Ascending aorta (tissue), 2 donors: ENCODE data around the gene BRD9. TPM values are rescaled to one million over a fixed set of nuclear protein-coding genes. Genes with fewer than 3 reads are reported as not detected.

Experiments used
- DNase-seq, 2 donors: peaks; one replicate each; pipeline ENCODE4 v3.0.0-alpha.2; 2019; ENCODE audit warnings: low spot score in 2 of 2
- H3K27ac ChIP-seq, 2 donors: fragments of 200-600 bp; sonication (generic); one replicate each; pipeline ENCODE4 v1.5.1; 2016 to 2017; ENCODE audit warnings: mild to moderate bottlenecking in 1 of 2
- H3K27me3 ChIP-seq: fragments of 200-600 bp; sonication (generic); one replicate; pipeline ENCODE4 v1.5.1; 2017
- H3K36me3 ChIP-seq, 2 donors: fragments of 200-600 bp; sonication (generic); one replicate each; pipeline ENCODE4 v1.5.1; 2016
- H3K4me1 ChIP-seq, 2 donors: fragments of 200-600 bp; sonication (generic); one replicate each; pipeline ENCODE4 v1.5.1; 2016 to 2017; ENCODE audit warnings: mild to moderate bottlenecking in 1 of 2
- H3K4me3 ChIP-seq, 2 donors: fragments of 200-600 bp; sonication (generic); one replicate each; pipeline ENCODE4 v1.5.1; 2016 to 2017; ENCODE audit warnings: mild to moderate bottlenecking in 1 of 2
- H3K9me3 ChIP-seq, 2 donors: fragments of 200-600 bp; sonication (generic); one replicate each; pipeline ENCODE4 v1.5.1; 2016
- CTCF ChIP-seq, 3 experiments: fragments of 200-600 bp in 2 of 3; fragments of 450-650 bp in 1 of 3; sonication (generic) in 2 of 3; IDR thresholded peaks; one replicate each; pipeline ENCODE4 v1.5.1; 2016 to 2019; ENCODE audit warnings: antibody characterized with exemption in 3 of 3, mild to moderate bottlenecking in 1 of 3, moderate library complexity in 1 of 3
- intact Hi-C: fragments of 100-400 bp; cut with DNase I; formaldehyde crosslinking; loops from one replicate; pipeline ENCODE4 v1.15.1; 2023
- total RNA-seq: library from RNA; depleted of rRNA; stranded (reverse); fragments of >200 nt; gene quantifications from one replicate; pipeline ENCODE4 v1.1.0, GENCODE V29; 2016

The BRD9 gene
- total RNA-seq, 1 donor from 2014 or later, result 13.6 TPM

- no peak overlapping the region for H3K27ac ChIP-seq
- no peaks in the 10 kb centered on the region for H3K27me3 ChIP-seq
- no peaks in the 10 kb centered on the region for H3K36me3 ChIP-seq
- no peak for DNase-seq
- no peak for TF ChIP-seq CTCF (IDR thresholded peaks at IDR 0.05)
- H3K4me1 ChIP-seq, result no peaks in the 10 kb centered on the region
- no peak overlapping the region for H3K4me3 ChIP-seq
- intact Hi-C loops, result no loop called here
- H3K9me3 ChIP-seq, result no peaks in the 10 kb centered on the region
Observed at GRCh38 chr5:819078-819477, 73.5 kb downstream of the BRD9 start.

GRCh38 chr5:816176-816575 lies 76.4 kb downstream of the BRD9 start:
- no peaks in the 10 kb centered on the region for H3K4me1 ChIP-seq
- no peak for TF ChIP-seq CTCF (IDR thresholded peaks at IDR 0.05)
- no peaks in the 10 kb centered on the region for H3K36me3 ChIP-seq
- no peaks in the 10 kb centered on the region for H3K27me3 ChIP-seq
- no peak overlapping the region for H3K4me3 ChIP-seq
- intact Hi-C loops, result no loop called here
- no peak for DNase-seq
- H3K9me3 ChIP-seq, result no peaks in the 10 kb centered on the region
- no peak overlapping the region for H3K27ac ChIP-seq

- no peak for DNase-seq
- TF ChIP-seq CTCF (IDR thresholded peaks at IDR 0.05), result no peak
- no peaks in the 10 kb centered on the region for H3K36me3 ChIP-seq
- H3K4me3 ChIP-seq, result no peak overlapping the region
- no peak overlapping the region for H3K27ac ChIP-seq
- H3K4me1 ChIP-seq, result no peaks in the 10 kb centered on the region
- no peaks in the 10 kb centered on the region for H3K9me3 ChIP-seq
- H3K27me3 ChIP-seq, result no peaks in the 10 kb centered on the region
- intact Hi-C loops, result no loop called here
Observed at GRCh38 chr5:815449-815848, 77.2 kb downstream of the BRD9 start.

Other genes starting within 250 kb of the BRD9 start
- gene TPPP, start 199.4 kb downstream of the BRD9 start, total RNA-seq, result 13.8 TPM
- gene ZDHHC11B, start 108.1 kb downstream of the BRD9 start, total RNA-seq, result 0.64 TPM
- gene ZDHHC11, start 41.8 kb downstream of the BRD9 start, total RNA-seq, result not detected
- not detected for gene TRIP13, start 83 bp upstream of the BRD9 start, total RNA-seq
- 6.5 TPM for gene NKD2, start 116.0 kb upstream of the BRD9 start, total RNA-seq
- gene SLC12A7, start 219.3 kb upstream of the BRD9 start, total RNA-seq, result 101 TPM